ENCODE data around the gene RYR2. TPM values are rescaled to one million over a fixed set of nuclear protein-coding genes. Genes with fewer than 3 reads are reported as not detected.

The RYR2 gene
- total and polyA plus RNA-seq, 9 of the 15 experiments (the other 6 are each of a cell fraction or from before 2014, with no cell fraction given) = 0.03 to 0.42 (median 0.14) TPM

- CTCF ChIA-PET (ENCODE audit: low intra/inter-chr PET ratio) = no interaction called here
- in situ Hi-C loops (cut with MboI) = no loop called here
- Histone ChIP-seq H2AFZ (ENCODE audit: low read depth, low read length) (no peak overlapping the region), H3K27ac (ENCODE audit: extremely low read depth, low read depth, low read length) (no peak overlapping the region), H3K9me1 (ENCODE audit: control insufficient read depth, insufficient read depth, low read length) (no peaks in the 10 kb centered on the region), H3K4me3 (no peak overlapping the region), H4K20me1 (replicated peaks; ENCODE audit: control insufficient read depth, insufficient read depth, low read length) (no peaks in the 10 kb centered on the region), H3K79me2 (ENCODE audit: control insufficient read depth, insufficient read depth, low read length) (no peaks in the 10 kb centered on the region), H3K9ac (ENCODE audit: insufficient read depth in 1 of 2, low read depth in 2 of 2, low read length in 2 of 2) (no peak overlapping the region), H3K36me3 (ENCODE audit: control insufficient read depth, insufficient read depth, low read length) (no peaks in the 10 kb centered on the region), H3K9me3 (replicated peaks; ENCODE audit: control insufficient read depth, insufficient read depth, low read depth, low read length) (no peaks in the 10 kb centered on the region), H3K4me1 (replicated peaks in 1 of 2; ENCODE audit: control insufficient read depth in 2 of 2, insufficient read depth in 2 of 2, low read length in 2 of 2) (no peaks in the 10 kb centered on the region), H3K4me2 (ENCODE audit: insufficient read depth, low read length) (no peak overlapping the region), H3K27me3 (ENCODE audit: control insufficient read depth in 2 of 2, insufficient read depth in 2 of 2, low read length in 2 of 2) (no peaks in the 10 kb centered on the region)
- POLR2A ChIA-PET = no interaction called here
- no peak for ATAC-seq
- intact Hi-C loops (cut with micrococcal nuclease) = no loop called here
- DNase-seq (ENCODE audit: extremely low read depth in 1 of 4, low spot score in 3 of 4) = no peak
- FAIRE-seq = no peak
- no CpG with 5 or more reads among the region's 1 CpG for WGBS (ENCODE audit: insufficient coverage, low coverage, missing lambda C conversion rate)
- BruUV-seq (replicated peaks) = no TSS peak
- no peak for TF ChIP-seq TCF3 (CRISPR knock-in tag; IDR thresholded peaks at IDR 0.05)
- no peak for TF ChIP-seq ZNF57 (CRISPR knock-in tag; IDR thresholded peaks at IDR 0.05)
- no peak for TF ChIP-seq ZNF124 (CRISPR knock-in tag; IDR thresholded peaks at IDR 0.05)
- TF ChIP-seq PBX2 (CRISPR knock-in tag; IDR thresholded peaks at IDR 0.05; ENCODE audit: low read depth) = no peak
- no peak for TF ChIP-seq PBX2 (tag; conservative IDR thresholded peaks at IDR 0.05; ENCODE audit: low read depth)
- no peak for TF ChIP-seq E2F5 (CRISPR knock-in tag; IDR thresholded peaks at IDR 0.05)
- no peak for TF ChIP-seq ESRRB (CRISPR knock-in tag; IDR thresholded peaks at IDR 0.05; ENCODE audit: borderline replicate concordance)
- no peak for TF ChIP-seq HOXB6 (CRISPR knock-in tag; IDR thresholded peaks at IDR 0.05; ENCODE audit: borderline replicate concordance)
- TF ChIP-seq AFF1 (IDR thresholded peaks at IDR 0.05; ENCODE audit: low read depth in 1 of 2, partially characterized antibody in 2 of 2) = no peak
- no peak for TF ChIP-seq NFRKB (IDR thresholded peaks at IDR 0.05; ENCODE audit: low read depth)
- no peak for TF ChIP-seq MCM7 (IDR thresholded peaks at IDR 0.05)
- TF ChIP-seq JUND (IDR thresholded peaks at IDR 0.05; ENCODE audit: borderline replicate concordance, low read depth, low read length) = no peak
- TF ChIP-seq JUND (tag; IDR thresholded peaks at IDR 0.05; ENCODE audit: borderline replicate concordance, low read depth, low read length) = no peak
- no peak for TF ChIP-seq ZNF512 (tag; IDR thresholded peaks at IDR 0.05)
- no peak for TF ChIP-seq ATF7 (IDR thresholded peaks at IDR 0.05)
- TF ChIP-seq TBL1XR1 (IDR thresholded peaks at IDR 0.05; ENCODE audit: low read length in 2 of 2) = no peak
Observed at GRCh38 chr1:237670302-237670701, 628.3 kb downstream of the RYR2 start.
